IMR-90 (cell line): ENCODE data around the gene GNA14. TPM values are rescaled to one million over a fixed set of nuclear protein-coding genes. Genes with fewer than 3 reads are reported as not detected.

ENCODE experiments used
- ATAC-seq: fragments of 200-7000 bp; cut with Tn5 transposase; 2 replicates; pipeline ENCODE4 v1.9.1; 2020; ENCODE audit warnings: low read depth, mild to moderate bottlenecking, moderate library complexity
- Bru-seq: library from RNA; stranded (reverse); fragments of 400-500 nt; gene quantifications from one replicate; lab custom pipeline; 2021; lab: Mats Ljungman, UMichigan
- BruChase-seq, 2 experiments: library from RNA; stranded (reverse); fragments of 400-500 nt; gene quantifications; one replicate each; lab custom pipeline; 2021; lab: Mats Ljungman, UMichigan
- BruUV-seq: library from RNA; stranded (reverse); fragments of 400-500 nt; replicated peaks from 2 replicates; lab custom pipeline; 2021; lab: Mats Ljungman, UMichigan
- CTCF ChIA-PET: fragments of 300-600 bp; formaldehyde crosslinking; extraction: SDS; loops from one replicate; lab custom pipeline; 2021; ENCODE audit warnings: antibody characterized with exemption; lab: Yijun Ruan, JAX
- POLR2A ChIA-PET: fragments of 300-600 bp; sonication (Branson Sonifier 250); formaldehyde crosslinking; loops from one replicate; lab custom pipeline; 2022; ENCODE audit warnings: antibody characterized with exemption; ENCODE audit not compliant: unreplicated experiment; lab: Charles Lee
- DNase-seq: peaks from one replicate; pipeline ENCODE4 v3.0.0; 2013
- H2AFZ ChIP-seq: replicated peaks from 2 replicates; pipeline ENCODE3; 2013; ENCODE audit warnings: low read length, mild to moderate bottlenecking; ENCODE audit not compliant: poor library complexity
- H2AK5ac ChIP-seq: 2 replicates; pipeline ENCODE4 v1.6.1; 2013; ENCODE audit warnings: low read depth, low read length, inconsistent platforms
- H2AK9ac ChIP-seq: replicated peaks from 2 replicates; pipeline ENCODE3; 2013; ENCODE audit warnings: mild to moderate bottlenecking, low read depth, low read length, moderate library complexity; ENCODE audit not compliant: poor library complexity
- H2BK120ac ChIP-seq: 2 replicates; pipeline ENCODE4 v1.6.1; 2013; ENCODE audit warnings: low read depth, low read length, inconsistent platforms
- H2BK15ac ChIP-seq: 3 replicates; pipeline ENCODE4 v1.6.1; 2013; ENCODE audit warnings: low read depth, low read length, inconsistent platforms
- H2BK20ac ChIP-seq: 2 replicates; pipeline ENCODE4 v1.6.1; 2013; ENCODE audit warnings: low read depth, mild to moderate bottlenecking, inconsistent platforms, low read length, moderate library complexity
- H2BK5ac ChIP-seq: 2 replicates; pipeline ENCODE4 v1.6.1; 2013; ENCODE audit warnings: mild to moderate bottlenecking, low read depth, low read length, inconsistent platforms; ENCODE audit not compliant: poor library complexity, severe bottlenecking
- H3K14ac ChIP-seq: replicated peaks from 2 replicates; pipeline ENCODE4 v1.6.1; 2013; ENCODE audit warnings: low read depth, low read length, inconsistent platforms
- H3K18ac ChIP-seq: 2 replicates; pipeline ENCODE4 v1.6.1; 2013; ENCODE audit warnings: low read depth, low read length, control low read depth
- H3K23ac ChIP-seq: 2 replicates; pipeline ENCODE4 v1.6.1; 2013; ENCODE audit warnings: low read depth, low read length, inconsistent platforms
- H3K27ac ChIP-seq: 2 replicates; pipeline ENCODE4 v1.5.1; 2013; ENCODE audit warnings: mild to moderate bottlenecking, control low read depth, low read length; ENCODE audit not compliant: insufficient read depth
- H3K27me3 ChIP-seq: 2 replicates; pipeline ENCODE4 v1.6.1; 2013; ENCODE audit warnings: low read length; ENCODE audit not compliant: control insufficient read depth, insufficient read depth
- H3K36me3 ChIP-seq: 2 replicates; pipeline ENCODE4 v1.6.1; 2013; ENCODE audit warnings: low read length, mixed read lengths; ENCODE audit not compliant: control insufficient read depth, insufficient read depth
- H3K4ac ChIP-seq: 2 replicates; pipeline ENCODE4 v1.6.1; 2013; ENCODE audit warnings: low read depth, low read length, inconsistent platforms
- H3K4me1 ChIP-seq: 2 replicates; pipeline ENCODE4 v1.6.1; 2013; ENCODE audit warnings: low read length, mixed read lengths; ENCODE audit not compliant: control insufficient read depth, insufficient read depth
- H3K4me2 ChIP-seq: 2 replicates; pipeline ENCODE4 v1.6.1; 2013; ENCODE audit warnings: low read depth, mild to moderate bottlenecking, control low read depth, low read length, moderate library complexity
- H3K4me3 ChIP-seq: 2 replicates; pipeline ENCODE4 v1.5.1; 2013; ENCODE audit warnings: low read depth, mild to moderate bottlenecking, control low read depth, low read length, moderate library complexity; ENCODE audit not compliant: insufficient read depth
- H3K56ac ChIP-seq: 2 replicates; pipeline ENCODE4 v1.6.1; 2013; ENCODE audit warnings: low read length, inconsistent platforms; ENCODE audit not compliant: insufficient read depth; ENCODE audit errors: extremely low read depth
- H3K79me1 ChIP-seq, 2 experiments: 2 replicates each; pipeline ENCODE4 v1.6.1; 2013; ENCODE audit warnings: low read length in 2 of 2, inconsistent platforms in 1 of 2, low read depth in 1 of 2
- H3K9ac ChIP-seq: 2 replicates; pipeline ENCODE4 v1.6.1; 2013; ENCODE audit warnings: low read depth, low read length, control low read depth
- H3K9me1 ChIP-seq: 2 replicates; pipeline ENCODE4 v1.6.1; 2013; ENCODE audit warnings: low read length, inconsistent platforms; ENCODE audit not compliant: insufficient read depth
- H3K9me3 ChIP-seq: 2 replicates; pipeline ENCODE4 v1.6.1; 2013; ENCODE audit warnings: low read length; ENCODE audit not compliant: control insufficient read depth, insufficient read depth
- H4K20me1 ChIP-seq: 2 replicates; pipeline ENCODE4 v1.6.1; 2013; ENCODE audit warnings: low read length, inconsistent platforms; ENCODE audit not compliant: insufficient read depth
- H4K5ac ChIP-seq: 2 replicates; pipeline ENCODE4 v1.6.1; 2013; ENCODE audit warnings: mild to moderate bottlenecking, low read depth, low read length, control low read depth
- H4K8ac ChIP-seq, 2 experiments: 2 replicates each; pipeline ENCODE4 v1.6.1; 2013; ENCODE audit warnings: low read depth in 2 of 2, low read length in 2 of 2, control low read depth in 1 of 2, inconsistent platforms in 1 of 2
- H4K91ac ChIP-seq: 2 replicates; pipeline ENCODE4 v1.6.1; 2013; ENCODE audit warnings: low read depth, low read length, inconsistent platforms; ENCODE audit not compliant: insufficient read depth
- ELK1 ChIP-seq: fragments of 150-350 bp; IDR thresholded peaks from 2 replicates; pipeline ENCODE4 v1.6.1; 2016; ENCODE audit warnings: low read depth, mild to moderate bottlenecking, low read length, moderate library complexity, borderline replicate concordance
- MAZ ChIP-seq: IDR thresholded peaks from 2 replicates; pipeline ENCODE4 v1.6.1; 2012; ENCODE audit warnings: low read depth, mild to moderate bottlenecking, low read length, improper control_type of control experiment, moderate library complexity, borderline replicate concordance
- NFE2L2 ChIP-seq: fragments of 150-350 bp; IDR thresholded peaks from 2 replicates; pipeline ENCODE4 v1.6.1; 2016; ENCODE audit warnings: low read depth, mild to moderate bottlenecking, low read length
- POLR2A ChIP-seq: IDR thresholded peaks from 2 replicates; pipeline ENCODE4 v1.6.1; 2012; ENCODE audit warnings: mild to moderate bottlenecking, low read depth, low read length
- RCOR1 ChIP-seq: IDR thresholded peaks from 2 replicates; pipeline ENCODE4 v1.6.1; 2012; ENCODE audit warnings: mild to moderate bottlenecking, low read length, improper control_type of control experiment; ENCODE audit not compliant: insufficient replicate concordance
- RFX5 ChIP-seq: IDR thresholded peaks from 2 replicates; pipeline ENCODE4 v1.8.0; 2012; ENCODE audit warnings: low read depth, mild to moderate bottlenecking, low read length, moderate library complexity
- USF2 ChIP-seq: fragments of 150-350 bp; IDR thresholded peaks from 2 replicates; pipeline ENCODE4 v1.6.1; 2017; ENCODE audit warnings: mild to moderate bottlenecking, antibody characterized with exemption, low read length, low read depth
- WGBS, 2 experiments: methylation state at CpG; one replicate each; pipeline versions ENCODE4 v1.1.5 to v1.1.7; 2013; ENCODE audit warnings: missing lambda C conversion rate in 2 of 2; ENCODE audit not compliant: insufficient read length in 1 of 2; ENCODE audit errors: extremely low coverage in 2 of 2; 5-methylcytosine and 5-hydroxymethylcytosine counted together
- dilution Hi-C: fragments of 300-500 bp; cut with HindIII; formaldehyde crosslinking; loops from one replicate; pipeline ENCODE4 v1.14.3; 2018; ENCODE audit warnings: low sequenced_read_pairs; ENCODE audit not compliant: unreplicated experiment
- in situ Hi-C: fragments of 300-500 bp; cut with MboI; formaldehyde crosslinking; loops from 3 replicates; pipeline ENCODE4 v1.14.3; 2019; ENCODE audit warnings: low sequenced_read_pairs, inconsistent platforms, mixed read lengths
- intact Hi-C: fragments of 100-400 bp; cut with micrococcal nuclease; formaldehyde crosslinking; loops from 2 replicates; pipeline ENCODE4 v1.10.0; 2022
- long read RNA-seq: library from polyadenylated mRNA; unstranded; transcript quantifications from one replicate; pipeline ENCODE4 v2.0.0, GENCODE V29; 2021; ENCODE audit not compliant: unreplicated experiment
- polyA plus RNA-seq, 3 experiments: library from polyadenylated mRNA; depleted of rRNA; stranded (reverse); fragments of >200 nt; gene quantifications; 2 replicates each; pipeline ENCODE4 v1.2.3, GENCODE V29; 2012; ENCODE audit warnings: low replicate concordance in 1 of 3
- total RNA-seq: library from RNA; depleted of rRNA; stranded (reverse); fragments of >200 nt; gene quantifications from 2 replicates; pipeline ENCODE4 v1.2.3, GENCODE V29; 2012; rRNA removed

Gene GNA14
- total RNA-seq (under 0.01 TPM in 1 of 2 replicates, not detected in the other), polyA plus RNA-seq (2012; rRNA removed) (0.03 TPM in 1 of 2 replicates, not detected in the other), Bru-seq, nascent RNA (percentile 15 among the genes with signal in this experiment), BruChase-seq, experiment 1, labeled RNA remaining after a 6-hour chase (percentile 20 among the genes with signal in this experiment), BruChase-seq, experiment 2, labeled RNA remaining after a 2-hour chase (percentile 17 among the genes with signal in this experiment)
- 0.02 TPM in 1 of 2 replicates, not detected in the other for polyA plus RNA-seq (2012; cell fraction: cytosol; rRNA removed)
- polyA plus RNA-seq (2012; cell fraction: nucleus; rRNA removed; ENCODE audit: low replicate concordance) = 0.15 TPM in 1 of 2 replicates, not detected in the other
- long read RNA-seq = 0 reads

- ATAC-seq (peak; percentile 27), DNase-seq (no peak)
- CTCF ChIA-PET = interaction anchor here (1.1 to 1.8 kb wide), 2 partner anchors 8 to 191 kb away, joined by 3 to 4 read pairs; no protein-coding TSS in a partner anchor
- no peak within 1 kb of the TSS for H2BK15ac ChIP-seq
- no peaks in the 10 kb centered on the region for H3K9me1 ChIP-seq
- no peaks in the 10 kb centered on the region for H3K36me3 ChIP-seq
- POLR2A ChIA-PET = no interaction called here
- peak within 1 kb of the TSS; percentile 5; the same call in 1 of the 2 replicates for H3K4me3 ChIP-seq
- no peak within 1 kb of the TSS for H4K8ac ChIP-seq
- dilution Hi-C loops = no loop called here
- H3K9me3 ChIP-seq = no peaks in the 10 kb centered on the region
- H2BK5ac ChIP-seq = no peak within 1 kb of the TSS
- H4K5ac ChIP-seq = no peak within 1 kb of the TSS
- no TSS peak for BruUV-seq
- peak within 1 kb of the TSS; percentile 33; the same call in 1 of the 2 replicates for H3K4me2 ChIP-seq
- H2AK5ac ChIP-seq = no peak within 1 kb of the TSS
- H3K23ac ChIP-seq = no peak within 1 kb of the TSS
- no peaks in the 10 kb centered on the region for H3K4me1 ChIP-seq
- H3K18ac ChIP-seq = no peak within 1 kb of the TSS
- H3K4ac ChIP-seq = no peak within 1 kb of the TSS
- no peak within 1 kb of the TSS for H3K14ac ChIP-seq
- WGBS, 2 experiments = 6% methylated on average over 13 of the region's 46 CpGs; no CpG with 5 or more reads in 1 of the 2 experiments
- peak within 1 kb of the TSS; percentile 28 for H2AK9ac ChIP-seq
- in situ Hi-C loops = no loop called here
- H4K91ac ChIP-seq = no peak within 1 kb of the TSS
- intact Hi-C loops = no loop called here
- no peaks in the 10 kb centered on the region for H4K20me1 ChIP-seq
- H2BK20ac ChIP-seq = no peak within 1 kb of the TSS
- peaks cover 40% of the 10 kb centered on the region for H3K27me3 ChIP-seq
- H3K27ac ChIP-seq = no peak within 1 kb of the TSS
- H3K56ac ChIP-seq = no peak within 1 kb of the TSS
- no peak within 1 kb of the TSS for H3K9ac ChIP-seq
- H3K79me1 ChIP-seq = no peaks in the 10 kb centered on the region
- H2AFZ ChIP-seq = peak within 1 kb of the TSS; percentile 81
- TF ChIP-seq ELK1 (no peak), MAZ (no peak), RFX5 (no peak), NFE2L2 (no peak), POLR2A (no peak), USF2 (no peak), RCOR1 (no peak)
- no peak within 1 kb of the TSS for H2BK120ac ChIP-seq
Measured at GRCh38 chr9:77648234-77649108, at the start of gene GNA14. Gene GNA14 (minus strand): TSS chr9:77648322. CDS start chr9:77647793, 529 bp downstream.
